ENCODE results near the gene ZNF783.
"Not testable (repeated sequence)": the region's sequence is repeated elsewhere in the genome, so short reads cannot be mapped to it uniquely, and the experiment has no call there.

The ZNF783 gene

GRCh38 chr7:149240637-149241036, 21.4 kb upstream of the ZNF783 start:
- FAIRE-seq, result no peak
- DNase-seq (ENCODE audit: insufficient read length, low spot score), result no peak
- no peak for TF ChIP-seq CTCF (IDR thresholded peaks at IDR 0.05; ENCODE audit: insufficient read depth, missing control alignments)

GRCh38 chr7:149241696-149242095, 20.3 kb upstream of the ZNF783 start:
- FAIRE-seq, result no peak
- DNase-seq (ENCODE audit: insufficient read length, low spot score), result no peak
- TF ChIP-seq CTCF (IDR thresholded peaks at IDR 0.05; ENCODE audit: insufficient read depth, missing control alignments), result no peak

GRCh38 chr7:149245244-149245643, 16.8 kb upstream of the ZNF783 start:
- DNase-seq (ENCODE audit: insufficient read length, low spot score), result no peak
- TF ChIP-seq CTCF (IDR thresholded peaks at IDR 0.05; ENCODE audit: insufficient read depth, missing control alignments), result no peak
- FAIRE-seq, result no peak

- FAIRE-seq, result no peak
- no peak for TF ChIP-seq CTCF (IDR thresholded peaks at IDR 0.05; ENCODE audit: insufficient read depth, missing control alignments)
- no peak for DNase-seq (ENCODE audit: insufficient read length, low spot score)
Observed at GRCh38 chr7:149245744-149246143, 16.3 kb upstream of the ZNF783 start.

GRCh38 chr7:149248777-149249176, 13.2 kb upstream of the ZNF783 start:
- no peak for DNase-seq (ENCODE audit: insufficient read length, low spot score)
- no peak for TF ChIP-seq CTCF (IDR thresholded peaks at IDR 0.05; ENCODE audit: insufficient read depth, missing control alignments)
- FAIRE-seq, result no peak

- not testable (repeated sequence) for FAIRE-seq; DNase-seq (ENCODE audit: insufficient read length, low spot score)
Observed at GRCh38 chr7:149250151-149250550, 11.8 kb upstream of the ZNF783 start.

GRCh38 chr7:149251518-149251917, 10.5 kb upstream of the ZNF783 start:
- not testable (repeated sequence) for DNase-seq (ENCODE audit: insufficient read length, low spot score); FAIRE-seq

- TF ChIP-seq CTCF (IDR thresholded peaks at IDR 0.05; ENCODE audit: insufficient read depth, missing control alignments), result no peak
- FAIRE-seq (no peak), DNase-seq (ENCODE audit: insufficient read length, low spot score) (no peak)
Observed at GRCh38 chr7:149252378-149252777, 9.6 kb upstream of the ZNF783 start.

Data from D721Med (cell line).